Ovary (tissue), 3 donors: ENCODE data around the gene OGFOD3.

Experiments used
- CTCF ChIP-seq, 3 donors: fragments of 450-650 bp in 2 of 3; fragments of 200-600 bp in 1 of 3; IDR thresholded peaks; one replicate each; pipeline versions ENCODE4 v1.5.1 to v1.8.0; 2016 to 2022; ENCODE audit warnings: antibody characterized with exemption in 3 of 3, mild to moderate bottlenecking in 1 of 3
- POLR2A ChIP-seq: fragments of 450-650 bp; IDR thresholded peaks from one replicate; pipeline ENCODE4 v1.6.1; 2017; ENCODE audit warnings: antibody characterized with exemption, mild to moderate bottlenecking, moderate library complexity
- donor health status: DM: no; HTN: no; CAD: no.

- TF ChIP-seq CTCF (IDR thresholded peaks at IDR 0.05) (no peak), POLR2A (no peak)
Measured at GRCh38 chr17:82377924-82378740, 40.3 kb downstream of the OGFOD3 start.
